CD14-positive monocyte (primary cell): ENCODE data around the gene SFT2D2. TPM values are rescaled to one million over a fixed set of nuclear protein-coding genes. Genes with fewer than 3 reads are reported as not detected.

Experiments used
- DNase-seq, 3 donors: peaks; one replicate each; pipeline ENCODE4 v3.0.0-alpha.2; 2011 to 2022
- H2AFZ ChIP-seq: 2 replicates; pipeline ENCODE4 v1.6.0; 2012; ENCODE audit warnings: mild to moderate bottlenecking, low read depth, low read length, inconsistent platforms; ENCODE audit not compliant: insufficient read depth, poor library complexity, severe bottlenecking
- H3K27ac ChIP-seq, 2 donors: 1 replicate in 1 of 2; 2 replicates in 1 of 2; pipeline ENCODE4 v1.5.1; 2012 to 2013; ENCODE audit warnings: low read length in 2 of 2, control low read depth in 1 of 2, inconsistent platforms in 1 of 2, low read depth in 1 of 2, mild to moderate bottlenecking in 1 of 2
- H3K27me3 ChIP-seq, 2 donors: one replicate each; pipeline versions ENCODE4 v1.6.0 to v1.6.1; 2011 to 2013; ENCODE audit warnings: low read length in 2 of 2; ENCODE audit not compliant: control insufficient read depth in 2 of 2, insufficient read depth in 2 of 2
- H3K36me3 ChIP-seq, 2 donors: replicated peaks in 1 of 2; 1 replicate in 1 of 2; 2 replicates in 1 of 2; pipeline versions ENCODE4 v1.5.1 to v1.6.1; 2012 to 2013; ENCODE audit warnings: low read length in 2 of 2, control low read depth in 1 of 2, inconsistent platforms in 1 of 2, mild to moderate bottlenecking in 1 of 2; ENCODE audit not compliant: insufficient read depth in 2 of 2, control insufficient read depth in 1 of 2
- H3K4me1 ChIP-seq, 2 donors: 1 replicate in 1 of 2; 2 replicates in 1 of 2; pipeline versions ENCODE4 v1.5.1 to v1.6.1; 2012 to 2013; ENCODE audit warnings: low read length in 2 of 2, control low read depth in 1 of 2, inconsistent platforms in 1 of 2, mild to moderate bottlenecking in 1 of 2, moderate library complexity in 1 of 2; ENCODE audit not compliant: insufficient read depth in 2 of 2, control insufficient read depth in 1 of 2
- H3K4me2 ChIP-seq: replicated peaks from 2 replicates; pipeline ENCODE3; 2012; ENCODE audit warnings: low read length, moderate library complexity, mild to moderate bottlenecking; ENCODE audit not compliant: poor library complexity, severe bottlenecking; ENCODE audit errors: extremely low read depth
- H3K4me3 ChIP-seq, 3 experiments: fragments of 200-600 bp in 1 of 3; sonication (generic) in 1 of 3; replicated peaks in 1 of 3; 1 replicate in 2 of 3; 2 replicates in 1 of 3; pipeline ENCODE4 v1.5.1; 2011 to 2013; ENCODE audit warnings: low read length in 3 of 3, mild to moderate bottlenecking in 3 of 3, control low read depth in 2 of 3, low read depth in 2 of 3, inconsistent platforms in 1 of 3, moderate library complexity in 1 of 3
- H3K79me2 ChIP-seq: 2 replicates; pipeline ENCODE4 v1.6.0; 2012; ENCODE audit warnings: mild to moderate bottlenecking, control low read depth, inconsistent platforms, low read length, moderate library complexity; ENCODE audit not compliant: insufficient read depth
- H3K9ac ChIP-seq: 2 replicates; pipeline ENCODE4 v1.6.0; 2017; ENCODE audit warnings: low read length, mild to moderate bottlenecking; ENCODE audit not compliant: insufficient read depth, poor library complexity, severe bottlenecking
- H3K9me3 ChIP-seq, 2 donors: replicated peaks in 1 of 2; 1 replicate in 1 of 2; 2 replicates in 1 of 2; pipeline versions ENCODE4 v1.5.1 to v1.6.1; 2012 to 2013; ENCODE audit warnings: low read length in 2 of 2, control low read depth in 1 of 2; ENCODE audit not compliant: control insufficient read depth in 1 of 2, insufficient read depth in 1 of 2
- H4K20me1 ChIP-seq: 2 replicates; pipeline ENCODE4 v1.6.0; 2012; ENCODE audit warnings: mild to moderate bottlenecking, low read length, control low read depth, moderate library complexity; ENCODE audit not compliant: insufficient read depth
- H3K27ac Mint-ChIP-seq, 7 donors: one replicate each; pipeline ENCODE4 v1.8.0; 2020; ENCODE audit warnings: mild to moderate bottlenecking in 7 of 7, mixed read lengths in 7 of 7, moderate library complexity in 6 of 7, inconsistent platforms in 2 of 7
- H3K27me3 Mint-ChIP-seq, 3 donors: one replicate each; pipeline ENCODE4 v1.8.0; 2021 to 2022; ENCODE audit warnings: low read depth in 3 of 3, mild to moderate bottlenecking in 3 of 3, mixed read lengths in 3 of 3, moderate library complexity in 3 of 3, inconsistent platforms in 1 of 3
- H3K36me3 Mint-ChIP-seq, 2 donors: one replicate each; pipeline ENCODE4 v1.8.0; 2020; ENCODE audit warnings: mixed read lengths in 2 of 2, inconsistent platforms in 1 of 2, mild to moderate bottlenecking in 1 of 2
- H3K4me1 Mint-ChIP-seq: one replicate; pipeline ENCODE4 v1.8.0; 2020; ENCODE audit warnings: mild to moderate bottlenecking, mixed read lengths
- H3K4me3 Mint-ChIP-seq, 2 donors: one replicate each; pipeline ENCODE4 v1.8.0; 2020; ENCODE audit warnings: mild to moderate bottlenecking in 2 of 2, mixed read lengths in 2 of 2, moderate library complexity in 1 of 2
- H3K9me3 Mint-ChIP-seq, 7 donors: one replicate each; pipeline ENCODE4 v1.8.0; 2020 to 2022; ENCODE audit warnings: mixed read lengths in 7 of 7, mild to moderate bottlenecking in 6 of 7, moderate library complexity in 6 of 7, inconsistent platforms in 2 of 7
- CTCF ChIP-seq: fragments of 200-600 bp; IDR thresholded peaks from one replicate; pipeline ENCODE4 v1.8.0; 2022; ENCODE audit warnings: antibody characterized with exemption, mild to moderate bottlenecking
- whole genome bisulfite sequencing: methylation state at CpG from one replicate; pipeline ENCODE4 v1.1.5; 2013; ENCODE audit warnings: missing lambda C conversion rate; ENCODE audit not compliant: insufficient coverage; 5-methylcytosine and 5-hydroxymethylcytosine counted together
- intact Hi-C, 2 donors: fragments of 100-400 bp; cut with micrococcal nuclease; formaldehyde crosslinking; loops; one replicate each; pipeline versions ENCODE4 v1.15.0 to v1.15.1; 2023
- polyA plus RNA-seq, 3 donors: library from polyadenylated mRNA; depleted of rRNA in 1 of 3; unstranded in 2 of 3; stranded (reverse) in 1 of 3; fragments of 300-500 nt in 2 of 3; fragments of >200 nt in 1 of 3; fragmentation: Illumina TruSeq in 2 of 3; gene quantifications; 1 replicate in 2 of 3; 2 replicates in 1 of 3; pipeline ENCODE4 v1.2.3, GENCODE V29; 2012 to 2021

SFT2D2 gene
- polyA plus RNA-seq, 3 donors: 23.7 to 46.6 (median 34.9) TPM

GRCh38 chr1:168236836-168237611 lies 11.2 kb downstream of the SFT2D2 start:
- no peak for DNase-seq
- Histone ChIP-seq H3K27ac (no peak overlapping the region), H3K36me3 (peaks cover 96 to 100% of the 10 kb centered on the region in 2 donors), H3K9me3 (no peaks in the 10 kb centered on the region), H3K4me3 (no peak overlapping the region), H3K4me1 (no peaks in the 10 kb centered on the region), H3K27me3 (no peaks in the 10 kb centered on the region), H3K4me2 (no peak overlapping the region), H4K20me1 (peaks cover 99% of the 10 kb centered on the region), H2AFZ (no peak overlapping the region), H3K79me2 (peaks cover 62% of the 10 kb centered on the region), H3K9ac (no peak overlapping the region)
- Mint-ChIP-seq H3K27me3 (no peaks in the 10 kb centered on the region), H3K9me3 (no peaks in the 10 kb centered on the region), H3K27ac (no peak overlapping the region), H3K4me3 (no peak overlapping the region), H3K4me1 (no peaks in the 10 kb centered on the region), H3K36me3 (peaks cover 87 to 99% of the 10 kb centered on the region in 2 donors)
- no peak for TF ChIP-seq CTCF
- intact Hi-C loops: no loop called here
- WGBS: 94% methylated on average over 5 of the region's 7 CpGs

- Histone ChIP-seq H2AFZ (no peak overlapping the region), H3K36me3 (peaks cover 83 to 98% of the 10 kb centered on the region in 2 donors), H4K20me1 (peaks cover 99% of the 10 kb centered on the region), H3K27me3 (no peaks in the 10 kb centered on the region), H3K4me2 (no peak overlapping the region), H3K9me3 (no peaks in the 10 kb centered on the region), H3K79me2 (peaks cover 39% of the 10 kb centered on the region), H3K9ac (no peak overlapping the region), H3K4me3 (no peak overlapping the region), H3K27ac (peak overlapping the region in 1 of 2 donors; percentile 26), H3K4me1 (no peaks in the 10 kb centered on the region)
- peaks cover 9% of the 10 kb centered on the region for H3K4me1 Mint-ChIP-seq
- intact Hi-C loops: no loop called here
- H3K4me3 Mint-ChIP-seq: no peak overlapping the region
- H3K9me3 Mint-ChIP-seq: no peaks in the 10 kb centered on the region
- no peaks in the 10 kb centered on the region for H3K27me3 Mint-ChIP-seq
- no peak for DNase-seq
- no peak for TF ChIP-seq CTCF
- H3K36me3 Mint-ChIP-seq: peaks cover 88 to 97% of the 10 kb centered on the region in 2 donors
- 86% methylated on average over 1 of the region's 2 CpGs for WGBS
- H3K27ac Mint-ChIP-seq: peak overlapping the region in 1 of 7 donors; percentile 67
Observed at GRCh38 chr1:168243198-168243597, 17.4 kb downstream of the SFT2D2 start.
